ENCODE data around the gene AZU1. TPM values are rescaled to one million over a fixed set of nuclear protein-coding genes. Genes with fewer than 3 reads are reported as not detected.
"Not testable (repeated sequence)": the region's sequence is repeated elsewhere in the genome, so short reads cannot be mapped to it uniquely, and the experiment has no call there.

The AZU1 gene
- total and polyA plus RNA-seq, 11 donors = 0.11 to 3.3 (median 0.20) TPM; not detected in 8

DNA sequence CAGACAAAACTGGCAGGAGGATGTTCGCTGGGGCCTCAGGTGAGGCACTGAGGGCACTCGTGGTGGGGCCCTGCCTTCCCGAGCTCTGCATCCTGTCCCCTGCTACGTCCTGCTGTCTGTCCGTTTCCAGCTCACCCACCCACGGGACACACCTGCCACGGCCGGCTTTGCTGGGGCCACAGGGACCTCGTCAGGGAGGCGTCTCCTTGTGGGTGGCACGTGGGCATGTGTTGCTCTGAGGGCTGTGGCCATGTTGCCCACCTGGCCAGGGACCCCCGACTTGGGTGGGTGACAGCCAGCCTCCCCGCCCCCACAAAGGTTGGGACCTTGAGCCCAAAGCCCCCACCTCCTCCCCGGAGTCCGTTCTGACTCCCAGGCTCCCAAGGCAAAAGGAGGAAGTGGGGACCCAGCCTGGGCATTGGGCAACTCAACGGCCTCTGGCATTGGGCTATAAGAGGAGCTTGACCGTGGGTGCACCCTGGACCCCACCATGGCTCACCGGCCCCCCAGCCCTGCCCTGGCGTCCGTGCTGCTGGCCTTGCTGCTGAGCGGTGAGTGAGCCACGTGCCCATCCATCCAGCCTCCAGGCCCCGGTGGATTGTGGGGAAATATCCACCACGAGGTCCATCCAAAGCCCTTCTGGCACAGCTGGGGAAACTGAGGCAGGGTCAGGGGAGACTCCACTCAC is 13.0 kb downstream of the AZU1 start, which contains the start of gene PRTN3:
Gene PRTN3, plus strand, starts transcription at position 481 of the 688 bp plus-strand sequence. Its CDS starts 10 bp downstream, at position 491.
- DNase-seq = no peak

GRCh38 chr19:842802-843179 is 15.2 kb downstream of the AZU1 start:
- Histone ChIP-seq H3K4me1 (peaks cover 0 to 26% (median 8%) of the 10 kb centered on the region in 12 donors), H3K27me3 (peaks cover 11 to 68% (median 27%) of the 10 kb centered on the region in 9 donors)
- intact Hi-C loops (cut with DNase I); H3K9me3 ChIP-seq; ATAC-seq; H3K27ac ChIP-seq; H3K36me3 ChIP-seq; DNase-seq; H3K4me3 ChIP-seq: not testable (repeated sequence)
- WGBS, 4 donors = 81 to 86% (median 83%) methylated on average over 7 of the region's 7 CpGs

More for the DNA sequence above, 13.0 kb downstream of the AZU1 start, which contains the start of gene PRTN3:
- Histone ChIP-seq H3K27ac (no peak within 1 kb of the TSS), H3K4me3 (no peak within 1 kb of the TSS), H3K4me1 (peaks cover 0 to 25% (median 8%) of the 10 kb centered on the region in 12 donors), H3K9me3 (no peaks in the 10 kb centered on the region), H3K27me3 (peaks cover 8 to 66% (median 20%) of the 10 kb centered on the region in 9 donors), H3K36me3 (no peaks in the 10 kb centered on the region)
- intact Hi-C loops (cut with DNase I) = no loop called here
- TF ChIP-seq CTCF (IDR thresholded peaks at IDR 0.05) (no peak), POLR2A (IDR thresholded peaks at IDR 0.05) (no peak)
- peak in 1 of 4 donors; percentile 41 for ATAC-seq
- WGBS, 4 donors = 64 to 75% (median 69%) methylated on average over 16 to 24 of the region's 24 CpGs

- DNase-seq = peak in 1 of 5 donors; percentile 68
- Histone ChIP-seq H3K4me3 (peak overlapping the region in 10 of 12 donors; percentile 2 to 46 (median 24)), H3K36me3 (no peaks in the 10 kb centered on the region), H3K27me3 (peaks cover 11 to 72% (median 30%) of the 10 kb centered on the region in 9 donors), H3K27ac (no peak overlapping the region), H3K9me3 (no peaks in the 10 kb centered on the region), H3K4me1 (peaks cover 0 to 31% (median 8%) of the 10 kb centered on the region in 12 donors)
- peak in 3 of 4 donors; percentile 51 to 54 (median 54) for ATAC-seq
- intact Hi-C loops (cut with DNase I) = no loop called here
- WGBS, 4 donors = 3 to 10% (median 6%) methylated on average over 25 to 46 of the region's 46 CpGs
- no peak for TF ChIP-seq POLR2A (IDR thresholded peaks at IDR 0.05)
- no peak for TF ChIP-seq CTCF (IDR thresholded peaks at IDR 0.05)
Observed at GRCh38 chr19:843180-843835, 15.7 kb downstream of the AZU1 start.

GRCh38 chr19:843836-844545 is 16.4 kb downstream of the AZU1 start:
- Histone ChIP-seq H3K4me1 (peaks cover 0 to 29% (median 8%) of the 10 kb centered on the region in 12 donors), H3K9me3 (no peaks in the 10 kb centered on the region), H3K27me3 (peaks cover 11 to 71% (median 30%) of the 10 kb centered on the region in 9 donors), H3K36me3 (no peaks in the 10 kb centered on the region), H3K27ac (no peak overlapping the region), H3K4me3 (peak overlapping the region in 9 of 12 donors; percentile 14 to 46 (median 24))
- ATAC-seq = no peak
- no peak for DNase-seq
- 3 to 50% (median 35%) methylated on average over 11 to 68 of the region's 70 CpGs for WGBS, 4 donors
- no peak for TF ChIP-seq POLR2A (IDR thresholded peaks at IDR 0.05)
- no peak for TF ChIP-seq CTCF (IDR thresholded peaks at IDR 0.05)
- intact Hi-C loops (cut with DNase I) = no loop called here

Data from heart left ventricle (tissue), 16 donors.